ENCODE results near the gene PPA1.
"Not testable (repeated sequence)": the region's sequence is repeated elsewhere in the genome, so short reads cannot be mapped to it uniquely, and the experiment has no call there.

The PPA1 gene

DNA sequence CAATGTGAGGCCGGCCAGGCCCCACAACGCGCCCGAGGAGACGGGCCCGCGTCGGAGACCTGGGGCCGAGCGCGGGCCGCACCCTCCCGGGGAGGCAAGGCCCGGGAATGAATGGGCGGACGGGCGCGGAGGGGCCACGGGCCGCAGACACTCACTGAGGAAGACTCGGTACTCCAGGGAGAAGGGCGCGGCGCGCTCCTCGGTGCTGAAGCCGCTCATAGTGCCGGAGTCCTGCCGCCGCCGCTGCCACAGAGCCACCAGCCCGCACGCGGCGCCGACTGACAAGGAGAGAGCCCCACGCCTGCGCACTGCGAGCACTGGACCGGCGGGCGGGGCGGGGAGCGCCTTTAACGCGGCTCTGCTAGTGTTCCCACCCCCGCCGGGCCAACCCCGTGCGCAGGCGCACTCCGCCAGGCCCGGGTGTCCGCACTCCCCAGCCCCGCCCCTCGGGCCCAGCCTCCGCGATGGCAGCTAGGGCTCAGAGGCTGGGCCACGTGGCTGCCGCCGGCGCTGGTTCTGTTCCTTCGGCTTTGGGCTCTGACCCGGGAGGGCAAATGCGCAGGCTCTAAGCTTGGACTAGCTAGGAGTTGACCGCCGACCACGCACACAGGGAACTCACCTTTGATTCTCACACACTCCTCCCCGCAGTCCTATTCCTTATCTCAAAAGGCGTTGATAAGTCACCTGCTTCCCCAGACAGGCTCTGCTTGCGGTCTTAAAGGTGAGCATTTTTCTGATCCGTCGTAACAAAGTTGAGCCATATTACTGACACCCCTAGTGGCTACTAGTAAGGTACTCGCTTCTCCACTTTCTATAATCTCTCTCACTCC, at the start of gene PPA1:
PPA1 (minus strand) TSS at position 321 of the 830 bp plus-strand sequence; CDS start at position 219, 102 bp downstream.
- peak; percentile 96 for DNase-seq

DNA sequence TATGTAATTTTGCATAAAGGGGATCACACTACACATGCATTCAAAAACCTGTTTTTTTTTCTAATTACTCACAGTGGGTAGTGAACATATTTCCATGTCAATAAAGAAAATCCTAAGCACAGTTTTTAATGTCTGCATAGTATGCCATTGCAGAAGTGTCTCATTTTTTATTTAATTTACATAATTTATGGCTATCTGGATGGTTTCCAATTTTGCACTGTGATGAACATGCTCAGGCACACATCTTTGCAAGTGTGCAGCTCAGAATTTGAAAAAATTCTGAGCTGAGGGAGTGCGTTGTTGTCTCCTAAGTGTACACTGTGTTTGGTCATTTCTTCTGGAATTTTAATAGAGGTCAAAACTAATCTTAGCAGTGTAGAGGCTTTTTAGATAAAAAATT, 48.4 kb upstream of the PPA1 start:
- no peak for DNase-seq

DNA sequence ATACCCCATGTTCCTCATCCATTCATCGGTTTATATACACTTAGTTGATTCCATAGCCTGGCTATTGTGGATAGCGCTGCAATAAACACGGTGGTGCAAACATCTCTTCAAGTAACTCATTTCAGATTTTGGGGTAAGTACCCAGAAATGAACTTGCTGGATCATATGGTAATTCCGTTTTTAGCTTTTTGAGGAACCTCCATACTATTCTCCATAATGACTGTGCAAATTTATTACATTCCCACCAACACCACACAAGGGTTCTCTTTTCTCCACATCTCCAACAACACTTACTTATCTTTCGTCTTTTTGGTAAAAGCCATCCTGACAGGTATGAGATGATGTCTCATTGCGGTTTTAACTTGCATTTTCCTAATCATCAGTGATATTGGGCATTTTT, 46.9 kb upstream of the PPA1 start:
- no peak for DNase-seq

DNA sequence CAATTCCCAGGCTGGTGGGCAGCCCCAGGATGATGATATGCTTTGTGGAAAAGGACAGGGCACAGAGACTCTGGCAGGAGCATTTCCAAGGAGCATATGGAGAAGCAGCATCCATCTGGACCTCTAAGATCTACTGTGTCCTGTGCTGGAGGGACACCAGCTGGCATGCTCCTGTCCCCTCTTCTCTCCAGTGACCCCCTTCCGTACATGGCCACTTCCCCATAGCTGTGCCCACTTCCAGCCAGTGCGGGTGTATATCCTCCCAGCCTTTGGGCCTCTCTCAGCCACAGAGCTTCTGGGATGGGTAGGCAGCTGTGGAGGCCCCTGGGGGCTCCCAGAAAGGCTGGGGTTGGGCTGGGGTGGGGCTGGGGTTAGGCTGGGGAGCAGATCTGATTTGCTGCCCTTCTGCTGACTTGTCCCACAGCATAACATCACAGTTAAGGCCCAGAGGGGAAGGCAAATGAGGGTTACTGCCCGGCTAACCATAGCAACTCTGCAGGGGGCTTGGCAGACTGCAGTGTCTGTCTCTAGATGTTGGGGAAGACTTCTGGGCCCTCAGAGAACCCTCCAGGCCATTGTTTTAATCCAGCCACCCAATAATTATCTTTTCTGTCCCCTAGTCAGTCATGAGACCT, 44.3 kb upstream of the PPA1 start:
- no peak for DNase-seq

DNA sequence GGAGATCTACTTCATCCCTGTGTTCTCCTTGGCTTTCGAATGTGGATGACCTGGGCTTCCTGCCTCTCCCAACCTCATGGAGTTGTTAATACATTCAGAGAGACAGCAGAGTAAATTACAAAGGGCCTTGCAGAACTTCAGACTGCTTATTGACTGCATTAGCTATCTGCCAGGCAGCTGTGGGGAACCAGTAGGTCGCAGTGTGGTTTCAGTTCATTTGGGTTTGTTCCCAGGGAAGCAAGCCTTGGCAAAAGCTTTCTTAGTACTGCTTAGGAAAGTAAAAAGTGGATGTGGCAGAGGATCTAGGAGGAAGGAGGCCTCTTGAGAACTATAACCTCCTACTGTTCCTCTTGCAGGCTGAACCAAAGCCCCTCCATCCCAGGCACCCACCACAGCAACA, 41.4 kb upstream of the PPA1 start:
- DNase-seq: no peak

DNA sequence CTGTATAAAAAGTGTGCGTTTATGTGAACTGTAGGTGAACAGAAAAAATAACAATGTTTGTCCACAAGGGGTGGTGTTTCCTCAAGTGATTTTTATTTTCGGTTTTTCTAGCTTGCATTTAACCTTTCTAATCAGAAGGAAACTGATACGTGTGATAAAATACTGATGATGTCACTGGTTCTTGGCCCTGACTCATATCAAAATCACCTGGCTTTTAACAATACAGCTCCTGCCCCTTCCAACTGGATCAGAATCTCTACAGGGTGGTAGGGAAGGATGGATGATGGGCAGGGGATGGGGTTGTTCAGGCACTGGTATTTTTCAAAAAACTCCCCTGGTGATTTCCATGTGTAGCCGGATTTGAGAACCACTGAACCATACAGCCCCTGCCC, 39.7 kb upstream of the PPA1 start:
- no peak for DNase-seq

DNA sequence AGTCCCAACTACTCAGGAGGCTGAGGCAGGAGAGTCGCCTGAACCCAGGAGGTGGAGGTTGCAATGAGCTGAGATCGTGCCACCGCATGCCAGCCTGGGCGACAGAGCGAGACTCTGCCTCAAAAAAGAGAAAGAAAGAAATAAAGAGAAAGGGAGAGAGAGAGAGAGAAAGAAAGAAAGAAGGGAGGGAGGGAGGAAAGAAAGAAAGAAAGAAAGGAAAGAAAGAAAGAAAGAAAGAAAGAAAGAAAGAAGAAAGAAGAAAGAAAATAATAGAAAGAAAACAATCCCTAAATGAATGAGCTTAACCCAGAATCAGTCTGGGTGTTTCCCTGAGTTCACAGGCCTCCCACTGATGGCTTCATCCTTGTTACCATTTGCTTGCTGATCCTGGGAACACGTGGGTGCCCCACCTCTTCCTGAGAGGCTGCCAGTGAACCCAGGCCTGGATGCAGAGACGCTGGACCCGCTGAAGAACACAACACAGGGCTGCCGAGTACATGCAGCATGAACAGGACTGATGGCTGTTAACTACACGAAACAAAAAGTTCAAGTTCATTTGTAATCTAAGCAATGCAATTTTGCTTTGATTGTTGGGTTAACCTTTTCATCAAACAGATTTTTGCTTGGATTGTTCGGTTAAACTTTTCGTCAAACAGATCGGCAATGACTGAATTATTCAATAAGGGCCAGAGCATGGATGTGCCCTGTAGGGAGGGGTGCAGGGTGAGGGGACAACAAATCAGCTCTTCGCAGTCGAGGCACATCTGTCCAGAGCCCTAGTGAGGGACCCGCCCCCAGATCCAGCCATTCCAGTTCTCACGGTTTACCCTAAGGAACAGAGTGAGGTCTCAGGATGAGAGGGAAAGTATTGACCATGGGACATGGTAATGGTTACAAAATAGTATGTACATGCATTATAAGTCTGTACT, 39.0 kb upstream of the PPA1 start:
- no peak for DNase-seq

DNA sequence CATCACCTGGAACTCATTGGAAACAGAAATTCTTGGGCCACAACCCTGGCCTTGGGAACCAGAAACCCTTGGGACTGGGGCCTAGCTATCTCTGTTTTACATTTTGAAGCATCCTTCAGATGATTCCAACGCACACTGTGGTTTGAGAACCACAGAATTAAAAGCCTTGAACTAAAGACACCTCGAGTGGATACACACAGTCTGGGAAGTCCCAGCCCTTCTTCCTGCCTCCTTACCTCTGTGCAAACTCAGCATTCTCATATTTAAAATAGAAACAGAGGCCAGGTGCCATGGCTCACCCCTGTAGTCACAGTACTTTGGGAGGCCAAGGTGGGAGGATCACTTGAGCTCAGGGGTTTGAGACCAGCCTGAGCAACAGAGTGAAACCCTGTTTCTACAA, 37.7 kb upstream of the PPA1 start:
- no peak for DNase-seq

DNA sequence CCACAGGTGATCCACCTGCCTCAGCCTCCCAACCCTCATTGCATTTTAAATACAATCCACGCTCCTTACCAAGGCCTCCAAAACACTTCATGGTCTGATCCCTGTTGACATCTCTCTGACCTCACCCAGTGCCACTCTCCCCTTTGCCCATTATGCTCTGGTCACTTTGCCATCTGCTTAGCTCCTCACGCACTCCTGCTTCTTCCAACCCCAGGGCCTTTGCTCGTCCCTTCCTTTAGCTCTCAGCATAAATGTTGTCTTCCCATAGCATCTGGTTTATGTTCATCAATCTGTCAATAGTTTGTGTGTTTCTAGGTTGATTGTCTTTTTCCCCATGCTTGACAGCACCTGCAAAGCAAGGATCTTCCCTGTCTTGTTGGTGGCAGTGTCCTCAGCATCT, 36.5 kb upstream of the PPA1 start:
- no peak for DNase-seq

DNA sequence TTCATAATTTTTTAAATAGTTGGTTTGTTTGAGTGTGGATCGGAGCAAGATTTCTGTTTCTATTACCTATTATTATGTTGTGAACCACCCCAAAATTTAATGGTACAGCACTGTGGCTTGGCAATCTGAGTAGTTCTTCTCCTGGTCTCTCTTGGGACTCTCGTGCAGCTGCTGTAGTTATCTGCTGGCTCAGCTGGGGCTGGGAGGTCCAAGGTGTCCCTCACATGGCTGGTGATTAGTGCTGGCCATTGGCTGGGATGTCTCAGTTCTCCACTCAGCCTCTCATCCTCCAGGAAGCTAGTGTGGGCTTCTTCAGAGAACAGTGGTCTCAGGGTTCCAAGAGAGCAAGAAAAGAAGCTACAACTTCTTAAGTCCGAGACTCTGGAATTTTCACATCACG, 35.1 kb upstream of the PPA1 start:
- no peak for DNase-seq

DNA sequence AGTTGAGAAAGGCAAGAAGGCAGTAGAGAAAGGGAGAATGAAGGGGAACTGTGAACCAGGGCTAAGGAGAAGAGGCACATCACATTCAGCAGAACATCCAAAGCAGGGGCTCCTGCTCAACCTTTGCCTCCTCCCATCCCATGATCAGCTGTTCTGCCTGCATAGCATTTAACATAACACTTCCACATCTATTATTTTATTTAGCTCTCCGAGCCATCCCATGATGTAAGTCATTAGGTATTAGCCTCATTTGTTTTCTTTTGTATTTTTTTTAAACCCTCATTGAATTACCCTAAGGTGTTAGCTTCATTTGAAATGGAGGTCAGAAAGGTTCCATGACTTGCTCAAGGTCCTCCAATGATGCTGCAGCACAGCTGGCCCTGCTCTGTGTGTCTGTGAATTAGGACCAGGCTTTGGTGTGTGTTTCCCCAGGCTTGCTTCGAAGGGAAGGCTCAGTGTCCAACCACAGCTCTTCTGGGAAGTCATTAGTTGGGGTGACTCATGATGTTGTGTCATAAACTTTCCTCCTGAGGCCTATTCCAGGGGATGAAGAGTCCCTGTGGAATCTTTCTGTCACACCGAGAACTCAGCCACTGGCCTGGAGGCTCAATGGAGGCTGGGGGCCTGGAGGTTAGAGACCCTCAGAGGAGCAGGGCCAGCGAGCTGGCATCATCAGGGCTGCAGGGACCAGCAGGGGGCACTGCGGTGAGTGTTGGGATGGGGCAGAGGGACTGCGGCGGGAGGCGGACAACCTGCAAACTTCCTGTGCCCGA, 34.1 kb upstream of the PPA1 start:
- no peak for DNase-seq

DNA sequence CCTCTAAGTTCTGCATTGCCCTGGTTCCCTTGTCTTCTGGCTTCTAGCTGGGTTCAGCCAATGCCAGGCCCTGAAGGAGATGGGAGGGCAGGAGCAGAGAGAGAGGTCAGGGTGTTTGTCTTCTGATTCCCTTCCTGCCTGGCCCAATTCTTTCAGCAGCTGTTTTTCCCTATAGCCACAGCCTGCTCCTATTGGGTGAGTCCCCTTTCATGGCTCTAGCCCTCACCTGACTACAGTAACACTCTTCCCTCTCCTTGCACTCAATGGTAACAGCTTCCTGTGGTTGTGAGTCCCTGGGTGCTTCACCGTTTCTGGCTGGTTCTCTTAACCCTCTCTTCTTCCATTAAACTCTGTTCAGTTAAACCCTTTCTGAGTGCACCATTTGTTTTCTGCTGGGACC, 33.5 kb upstream of the PPA1 start:
- DNase-seq: no peak

DNA sequence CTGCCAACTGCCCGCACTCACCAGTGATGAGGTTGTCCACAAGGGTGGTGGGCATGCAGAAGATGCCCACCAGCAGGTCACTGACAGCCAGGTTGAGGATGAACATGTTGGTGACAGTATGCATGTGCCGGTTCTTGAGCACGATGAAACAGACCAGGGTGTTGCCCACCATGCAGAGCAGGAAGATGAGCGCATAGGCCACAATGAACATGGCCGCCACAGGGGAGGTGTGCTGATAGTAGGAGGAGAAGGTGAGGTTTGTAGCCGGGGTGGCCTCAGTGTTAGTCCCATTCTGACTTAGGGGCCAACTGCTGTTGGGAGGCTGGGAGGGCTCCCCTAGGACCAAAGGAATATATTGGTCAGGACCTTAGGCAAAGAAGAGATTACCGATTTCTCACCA, 32.8 kb upstream of the PPA1 start:
- DNase-seq: no peak

DNA sequence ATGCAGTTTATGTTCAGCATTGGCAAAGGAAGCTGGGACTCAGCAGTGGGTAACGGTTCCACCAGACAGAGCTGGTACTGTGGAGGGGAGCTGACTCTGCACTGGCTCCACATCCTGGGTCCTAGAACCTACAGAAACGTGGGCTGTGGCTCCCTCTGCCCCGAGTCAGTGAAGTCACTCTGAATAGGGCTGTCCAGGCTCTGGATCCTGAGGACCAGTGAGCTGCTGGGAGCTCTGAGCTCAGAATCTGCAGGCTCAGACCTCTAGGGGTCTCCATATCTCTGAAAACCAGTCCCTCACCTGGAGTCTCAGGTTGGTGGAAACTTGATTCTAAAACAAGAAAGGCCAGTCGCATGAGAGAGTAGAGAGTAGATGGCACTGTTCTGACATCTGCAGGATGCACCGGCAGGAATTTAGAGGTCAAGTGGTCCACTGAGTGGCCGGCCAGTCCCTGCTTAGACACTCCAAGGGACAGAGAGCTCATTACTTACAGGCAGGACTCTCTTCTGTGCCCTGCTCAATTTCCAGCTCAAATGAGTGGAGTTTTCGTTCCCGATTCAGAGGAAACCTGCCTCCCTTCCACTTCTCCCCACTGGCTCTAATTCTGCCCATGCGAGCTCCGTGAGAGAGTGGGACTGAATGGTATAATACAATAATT, 31.9 kb upstream of the PPA1 start:
- no peak for DNase-seq

DNA sequence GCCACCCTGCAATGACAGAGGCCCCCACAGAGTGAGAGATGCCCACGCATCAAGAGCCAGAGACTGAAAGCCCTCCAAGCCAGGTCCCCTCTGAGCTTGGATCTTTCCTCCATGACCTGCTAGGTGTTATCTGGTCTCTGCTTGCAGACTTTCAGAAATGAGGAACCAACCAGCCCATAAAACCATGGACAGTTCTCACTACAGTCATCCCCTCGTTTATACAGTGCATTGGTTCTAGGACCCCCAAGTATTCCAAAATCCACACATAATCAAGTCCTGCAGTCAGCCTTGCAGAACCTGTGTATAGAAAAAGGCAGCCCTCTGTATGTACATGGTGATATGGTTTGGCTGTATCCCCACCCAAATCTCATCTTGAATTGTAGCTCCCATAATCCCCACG, 27.5 kb upstream of the PPA1 start:
- no peak for DNase-seq

DNA sequence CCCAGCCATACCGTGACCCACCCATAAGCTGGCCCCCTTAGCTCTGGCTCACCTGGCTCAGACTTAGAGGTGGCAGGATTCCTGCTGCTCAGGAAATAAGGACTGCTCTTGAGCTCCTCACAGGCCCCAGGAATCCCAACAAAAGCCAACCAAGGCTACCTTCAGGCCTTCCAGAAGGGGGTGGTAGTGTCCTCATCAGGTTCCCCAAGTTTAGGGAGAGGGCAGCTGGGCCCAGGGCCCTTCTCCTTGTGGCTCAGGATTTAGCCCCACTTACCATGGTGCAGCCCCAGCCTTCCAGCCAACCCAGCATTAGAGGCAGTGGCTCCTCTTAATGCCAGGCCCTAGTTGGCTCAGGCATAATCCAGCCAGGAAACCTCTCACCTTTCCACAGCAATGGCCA, 27.0 kb upstream of the PPA1 start:
- DNase-seq: no peak

DNA sequence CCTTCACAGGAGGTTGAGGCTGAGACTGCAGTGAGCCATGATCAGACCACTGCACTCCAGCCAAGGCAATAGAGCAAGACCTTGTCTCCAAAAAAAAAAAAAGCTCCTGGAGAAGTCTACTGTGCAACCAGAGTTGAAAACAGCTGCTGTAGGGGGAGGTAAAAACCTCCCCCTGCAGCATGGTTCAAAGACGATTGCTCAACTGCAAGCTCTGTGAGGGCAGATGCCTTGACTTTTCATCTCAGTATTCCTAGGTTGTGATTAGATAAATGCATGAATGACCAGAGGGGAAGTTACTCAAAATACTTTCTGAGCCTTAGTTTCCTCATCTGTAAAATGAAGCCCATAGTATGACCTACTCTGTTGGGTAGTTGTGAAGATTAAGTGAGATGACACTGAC, 25.0 kb upstream of the PPA1 start:
- DNase-seq: no peak

DNA sequence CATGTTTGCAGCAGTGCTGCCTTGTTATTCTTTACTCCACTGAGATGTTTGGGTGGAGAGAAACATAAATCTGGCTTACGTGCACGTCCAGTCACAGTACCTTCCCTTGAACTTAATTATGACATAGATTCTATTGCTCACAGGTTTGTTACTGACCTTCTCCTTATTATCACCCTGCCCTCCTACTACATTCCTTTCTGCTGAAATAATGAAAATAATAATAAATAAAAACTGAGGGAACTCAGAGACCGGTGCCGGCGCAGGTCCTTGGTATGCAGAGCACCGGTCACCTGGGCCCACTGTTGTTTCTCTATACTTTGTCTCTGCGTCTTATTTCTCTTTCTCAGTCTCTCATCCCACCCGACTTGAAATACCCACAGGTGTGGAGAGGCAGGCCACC, 24.6 kb upstream of the PPA1 start:
- DNase-seq: not testable (repeated sequence)

DNA sequence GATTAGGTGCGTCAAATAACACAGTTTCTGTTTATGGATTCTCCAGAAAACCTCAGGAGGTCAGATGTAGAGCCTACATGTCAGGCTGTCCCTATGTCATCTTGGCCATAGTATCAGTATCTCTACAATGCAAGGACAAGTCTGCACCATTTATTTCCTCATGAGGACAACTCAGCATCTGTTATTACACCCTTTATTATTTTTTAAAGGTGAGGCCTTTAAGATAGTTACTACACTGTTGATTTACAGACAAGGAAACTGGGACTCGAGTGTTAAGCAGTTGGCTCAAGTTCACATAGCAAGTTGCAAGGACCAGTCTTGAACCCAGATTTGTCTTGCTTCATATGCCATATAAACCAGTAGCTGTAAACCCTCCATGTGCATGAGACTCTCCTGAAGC, 23.2 kb upstream of the PPA1 start:
- DNase-seq: no peak

DNA sequence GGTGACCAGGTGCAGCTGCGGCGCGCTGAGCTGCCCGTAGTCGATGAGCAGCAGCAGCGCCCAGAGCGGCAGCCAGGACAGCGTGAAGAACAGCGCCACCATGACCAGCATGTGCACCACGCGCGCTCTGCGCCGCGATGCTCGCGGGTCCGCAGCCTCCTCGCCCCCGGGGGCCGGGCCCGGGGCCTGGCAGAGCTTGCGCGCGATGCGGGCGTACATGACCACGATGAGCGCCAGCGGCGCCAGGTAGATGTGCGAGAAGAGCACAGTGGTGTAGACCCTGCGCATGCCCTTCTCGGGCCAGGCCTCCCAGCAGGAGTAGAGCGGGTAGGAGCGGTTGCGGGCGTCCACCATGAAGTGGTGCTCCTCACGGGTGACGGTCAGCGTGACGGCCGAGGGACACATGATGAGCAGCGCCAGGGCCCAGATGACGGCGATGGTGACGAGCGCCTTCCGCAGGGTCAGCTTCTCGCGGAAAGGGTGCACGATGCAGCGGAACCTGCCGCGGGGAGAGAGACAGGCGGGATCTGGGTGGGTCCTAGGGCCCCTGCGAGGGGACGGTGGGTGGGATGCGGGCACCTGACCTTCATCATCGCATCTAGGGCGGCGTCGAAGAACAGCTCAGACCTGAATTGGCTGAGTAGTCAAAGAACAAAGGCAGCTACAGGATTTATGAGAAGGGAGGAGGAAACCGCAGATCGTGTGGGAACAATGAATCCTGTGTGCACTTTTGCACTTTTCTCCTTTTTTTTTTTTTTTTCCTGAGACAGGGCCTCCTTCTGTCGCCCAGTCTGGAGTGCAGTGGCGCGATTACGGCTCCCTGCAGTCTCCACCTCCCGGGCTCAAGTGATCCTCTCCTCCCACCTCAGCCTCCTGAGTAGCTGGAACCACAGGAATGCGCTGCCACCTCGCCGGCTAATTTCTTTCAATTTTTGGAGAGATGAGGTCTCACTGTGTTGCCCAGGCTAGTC, 22.4 kb upstream of the PPA1 start:
- DNase-seq: no peak

DNA sequence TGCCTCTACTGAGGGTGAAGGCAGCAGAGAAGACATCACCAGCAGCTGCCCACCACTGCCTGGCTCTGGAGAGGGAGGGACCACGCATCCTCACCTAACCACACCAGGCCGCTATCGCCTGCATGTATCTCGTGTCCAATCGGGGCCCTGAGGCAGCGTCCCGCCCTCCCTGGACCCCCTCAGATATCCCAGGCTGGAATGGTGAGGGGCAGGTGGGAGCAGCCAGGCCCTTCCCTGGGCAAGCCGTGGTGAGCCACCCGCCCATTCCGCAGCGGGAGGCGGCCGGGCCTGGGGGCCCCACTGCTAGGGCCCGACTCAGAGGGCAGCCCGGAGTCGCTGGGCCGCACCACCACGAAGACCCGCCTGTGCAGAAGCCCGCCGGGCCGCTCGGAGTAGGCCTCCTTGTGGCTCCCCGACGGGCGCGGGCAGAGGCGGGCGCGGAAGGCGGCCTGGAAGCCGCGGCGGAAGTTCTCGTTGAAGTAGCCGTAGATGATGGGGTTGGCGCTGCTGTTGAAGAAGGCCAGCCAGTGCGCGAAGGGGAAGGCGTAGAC, 21.6 kb upstream of the PPA1 start:
- DNase-seq: no peak

Data from NCI-H774 (cell line).